Mesendoderm (in vitro differentiated cells): ENCODE data around the gene RTP4.

Source experiments
- DNase-seq: peaks from one replicate; pipeline ENCODE4 v3.0.0; 2013
- H2AK5ac ChIP-seq: 2 replicates; pipeline ENCODE4 v1.6.1; 2013; ENCODE audit warnings: low read length, inconsistent platforms
- H2BK120ac ChIP-seq: 2 replicates; pipeline ENCODE4 v1.6.1; 2013; ENCODE audit warnings: low read depth, mild to moderate bottlenecking, low read length, moderate library complexity, mixed read lengths
- H2BK15ac ChIP-seq: replicated peaks from 2 replicates; pipeline ENCODE4 v1.6.1; 2013; ENCODE audit warnings: low read depth, mild to moderate bottlenecking, moderate library complexity
- H2BK5ac ChIP-seq: 2 replicates; pipeline ENCODE4 v1.6.1; 2013; ENCODE audit warnings: low read length, inconsistent platforms
- H3K18ac ChIP-seq: 2 replicates; pipeline ENCODE4 v1.6.1; 2013; ENCODE audit warnings: mild to moderate bottlenecking, low read length, mixed read lengths
- H3K23ac ChIP-seq: one replicate; pipeline ENCODE4 v1.6.1; 2013; ENCODE audit warnings: low read length
- H3K27ac ChIP-seq: 2 replicates; pipeline ENCODE4 v1.5.1; 2013; ENCODE audit warnings: low read depth, mild to moderate bottlenecking, inconsistent platforms, low read length, moderate library complexity
- H3K27me3 ChIP-seq: 2 replicates; pipeline ENCODE4 v1.6.1; 2013; ENCODE audit warnings: low read length, control low read depth, mild to moderate bottlenecking, inconsistent platforms; ENCODE audit not compliant: insufficient read depth, poor library complexity
- H3K36me3 ChIP-seq: 2 replicates; pipeline ENCODE4 v1.6.1; 2013; ENCODE audit warnings: low read length, inconsistent platforms; ENCODE audit not compliant: control insufficient read depth, insufficient read depth
- H3K4ac ChIP-seq: one replicate; pipeline ENCODE4 v1.6.1; 2013; ENCODE audit warnings: low read depth, mild to moderate bottlenecking, low read length, moderate library complexity
- H3K4me1 ChIP-seq: 2 replicates; pipeline ENCODE4 v1.6.1; 2013; ENCODE audit warnings: low read depth, low read length, inconsistent platforms; ENCODE audit not compliant: control insufficient read depth
- H3K4me2 ChIP-seq: 2 replicates; pipeline ENCODE4 v1.6.1; 2013; ENCODE audit warnings: low read length
- H3K4me3 ChIP-seq: 2 replicates; pipeline ENCODE4 v1.5.1; 2013; ENCODE audit warnings: mild to moderate bottlenecking, low read length
- H3K56ac ChIP-seq: one replicate; pipeline ENCODE4 v1.6.1; 2013; ENCODE audit warnings: low read length
- H3K79me1 ChIP-seq: 2 replicates; pipeline ENCODE4 v1.6.1; 2013; ENCODE audit warnings: low read length, inconsistent platforms
- H3K79me2 ChIP-seq: 2 replicates; pipeline ENCODE4 v1.6.1; 2013; ENCODE audit warnings: mild to moderate bottlenecking, low read length; ENCODE audit not compliant: control insufficient read depth, insufficient read depth
- H3K9ac ChIP-seq: 2 replicates; pipeline ENCODE4 v1.6.1; 2013; ENCODE audit warnings: low read length, inconsistent platforms
- H4K5ac ChIP-seq: one replicate; pipeline ENCODE4 v1.6.1; 2013; ENCODE audit warnings: low read length
- H4K8ac ChIP-seq: one replicate; pipeline ENCODE4 v1.6.1; 2013; ENCODE audit warnings: low read depth, mild to moderate bottlenecking, control low read depth, low read length, moderate library complexity
- WGBS: extraction: QIAGEN DNeasy Blood & Tissue Kit; methylation state at CpG from one replicate; pipeline ENCODE4 v1.1.7; 2013; ENCODE audit warnings: low lambda C conversion rate, missing lambda C conversion rate; ENCODE audit not compliant: insufficient coverage; ENCODE audit errors: extremely low coverage; 5-methylcytosine and 5-hydroxymethylcytosine counted together

The RTP4 gene

DNA sequence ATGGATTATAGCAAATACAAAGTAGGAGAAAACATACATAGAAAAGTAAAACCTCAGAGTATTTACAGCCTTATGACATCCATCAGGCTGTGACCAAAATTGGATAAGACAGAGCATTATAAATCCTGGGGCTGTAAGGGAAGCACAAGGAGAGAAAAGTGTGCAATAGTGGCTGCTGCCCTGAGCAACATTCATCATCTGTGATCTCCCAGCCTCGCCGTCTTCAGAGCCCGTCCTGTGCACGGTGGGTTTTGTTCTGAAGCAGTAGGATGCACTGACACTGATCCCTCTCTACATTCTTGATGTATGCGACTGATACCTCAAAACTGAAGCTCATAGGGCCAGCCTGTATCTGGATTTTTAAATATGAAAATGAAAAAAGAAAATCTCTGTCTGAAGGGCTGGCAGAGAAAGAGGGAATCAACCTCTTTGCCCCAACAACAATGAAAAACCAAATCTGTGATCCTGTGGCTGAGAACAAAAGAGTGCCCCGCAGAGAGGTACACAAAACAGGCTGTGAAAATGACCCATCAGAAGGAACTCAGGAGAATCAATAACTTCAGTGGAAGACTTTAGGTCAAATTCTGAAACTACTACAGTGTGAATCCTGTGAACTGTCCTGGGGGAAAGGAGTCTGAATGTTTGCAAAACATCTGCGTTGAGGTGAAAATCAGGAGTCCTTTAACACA lies 8.2 kb upstream of the RTP4 start:
- H3K79me1 ChIP-seq, result no peaks in the 10 kb centered on the region
- WGBS, result no CpG with 5 or more reads among the region's 7 CpGs
- H3K4ac ChIP-seq, result no peak overlapping the region
- peak overlapping the region; percentile 14 for H3K18ac ChIP-seq
- H2BK120ac ChIP-seq, result peak overlapping the region; percentile 36
- no peaks in the 10 kb centered on the region for H3K27me3 ChIP-seq
- H3K4me3 ChIP-seq, result no peak overlapping the region
- H4K5ac ChIP-seq, result no peak overlapping the region
- no peak overlapping the region for H3K23ac ChIP-seq
- no peak overlapping the region for H2AK5ac ChIP-seq
- H3K79me2 ChIP-seq, result no peaks in the 10 kb centered on the region
- peaks cover 10% of the 10 kb centered on the region for H3K4me1 ChIP-seq
- H3K9ac ChIP-seq, result no peak overlapping the region
- H3K56ac ChIP-seq, result peak overlapping the region; percentile 28
- H4K8ac ChIP-seq, result no peak overlapping the region
- peak overlapping the region; percentile 38 for H3K27ac ChIP-seq
- peak overlapping the region; percentile 52 for H2BK5ac ChIP-seq
- no peak for DNase-seq
- H2BK15ac ChIP-seq, result peak overlapping the region; percentile 4
- no peak overlapping the region for H3K4me2 ChIP-seq
- no peaks in the 10 kb centered on the region for H3K36me3 ChIP-seq

GRCh38 chr3:187360596-187360995 lies 7.6 kb upstream of the RTP4 start:
- H2BK15ac ChIP-seq, result peak overlapping the region; percentile 4
- no CpG with 5 or more reads among the region's 3 CpGs for WGBS

DNA sequence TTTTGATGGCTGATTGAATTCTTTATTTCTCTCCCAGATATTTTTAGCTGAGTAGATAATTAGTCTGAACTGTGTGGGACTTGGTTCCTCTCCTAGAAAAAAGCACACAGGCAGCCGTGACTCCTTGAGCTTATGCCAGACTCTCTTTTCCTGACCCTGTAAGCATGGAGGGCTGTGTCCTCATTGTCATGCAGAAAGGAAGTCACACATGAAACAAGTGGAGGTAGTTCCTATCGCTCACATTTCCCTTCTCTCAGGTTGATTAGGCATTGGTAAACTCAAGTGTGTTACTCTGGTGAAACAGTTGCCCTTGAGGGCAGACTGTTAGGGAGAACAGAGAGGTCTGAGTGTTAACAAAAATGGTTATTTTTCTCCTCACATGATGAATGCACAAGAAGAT lies 6.3 kb upstream of the RTP4 start:
- Histone ChIP-seq H3K79me1 (no peaks in the 10 kb centered on the region), H2BK15ac (no peak overlapping the region), H2BK120ac (no peak overlapping the region), H3K4ac (no peak overlapping the region), H3K36me3 (no peaks in the 10 kb centered on the region), H3K27ac (no peak overlapping the region), H4K5ac (no peak overlapping the region), H2BK5ac (no peak overlapping the region), H3K23ac (no peak overlapping the region), H3K4me1 (peaks cover 10% of the 10 kb centered on the region), H3K56ac (no peak overlapping the region), H2AK5ac (no peak overlapping the region), H3K79me2 (no peaks in the 10 kb centered on the region), H3K18ac (peak overlapping the region; percentile 64), H3K9ac (no peak overlapping the region), H3K4me3 (no peak overlapping the region), H3K27me3 (no peaks in the 10 kb centered on the region), H3K4me2 (no peak overlapping the region), H4K8ac (no peak overlapping the region)
- no CpG with 5 or more reads among the region's 2 CpGs for WGBS
- peak; percentile 78 for DNase-seq

More at GRCh38 chr3:187360596-187360995, 7.6 kb upstream of the RTP4 start:
- Histone ChIP-seq H3K27me3 (no peaks in the 10 kb centered on the region), H4K5ac (no peak overlapping the region), H2BK120ac (no peak overlapping the region), H4K8ac (no peak overlapping the region), H3K79me1 (no peaks in the 10 kb centered on the region), H3K36me3 (no peaks in the 10 kb centered on the region), H2BK5ac (peak overlapping the region; percentile 52), H2AK5ac (no peak overlapping the region), H3K4me3 (no peak overlapping the region), H3K56ac (peak overlapping the region; percentile 30), H3K4me2 (no peak overlapping the region), H3K23ac (no peak overlapping the region), H3K4ac (no peak overlapping the region), H3K18ac (peak overlapping the region; percentile 14), H3K9ac (no peak overlapping the region), H3K27ac (peak overlapping the region; percentile 38), H3K79me2 (no peaks in the 10 kb centered on the region), H3K4me1 (peaks cover 10% of the 10 kb centered on the region)
- DNase-seq, result no peak

GRCh38 chr3:187367561-187368103 lies 553 bp upstream of the RTP4 start:
- H3K4me3 ChIP-seq, result no peak overlapping the region

GRCh38 chr3:187369089-187369447 lies 883 bp downstream of the RTP4 start:
- H4K5ac ChIP-seq, result no peak overlapping the region

More at GRCh38 chr3:187367561-187368103, 553 bp upstream of the RTP4 start:
- Histone ChIP-seq H4K8ac (no peak overlapping the region), H3K27me3 (no peaks in the 10 kb centered on the region), H3K79me1 (no peaks in the 10 kb centered on the region), H3K4ac (no peak overlapping the region), H2AK5ac (no peak overlapping the region), H3K4me2 (no peak overlapping the region), H3K56ac (no peak overlapping the region), H2BK15ac (no peak overlapping the region), H2BK120ac (no peak overlapping the region), H3K4me1 (no peaks in the 10 kb centered on the region), H3K9ac (no peak overlapping the region), H3K27ac (no peak overlapping the region), H2BK5ac (no peak overlapping the region), H3K79me2 (no peaks in the 10 kb centered on the region), H3K23ac (no peak overlapping the region), H3K18ac (no peak overlapping the region), H3K36me3 (no peaks in the 10 kb centered on the region), H4K5ac (no peak overlapping the region)
- no peak for DNase-seq
- no CpG with 5 or more reads among the region's 29 CpGs for WGBS

More at GRCh38 chr3:187369089-187369447, 883 bp downstream of the RTP4 start:
- Histone ChIP-seq H2BK120ac (no peak overlapping the region), H3K27ac (no peak overlapping the region), H3K4ac (no peak overlapping the region), H3K9ac (no peak overlapping the region), H4K8ac (no peak overlapping the region), H2AK5ac (no peak overlapping the region), H3K4me1 (no peaks in the 10 kb centered on the region), H3K4me3 (no peak overlapping the region), H2BK15ac (no peak overlapping the region), H3K36me3 (no peaks in the 10 kb centered on the region), H2BK5ac (no peak overlapping the region), H3K56ac (no peak overlapping the region), H3K23ac (no peak overlapping the region), H3K18ac (peak overlapping the region; percentile 10), H3K79me2 (no peaks in the 10 kb centered on the region), H3K27me3 (no peaks in the 10 kb centered on the region), H3K4me2 (no peak overlapping the region), H3K79me1 (no peaks in the 10 kb centered on the region)
- WGBS, result no CpG with 5 or more reads among the region's 1 CpG
- DNase-seq, result no peak
